Activated CD8-positive, alpha-beta memory T cell treated with anti-CD3 and anti-CD28 coated beads for 24 hours (primary cell): ENCODE results near the gene NR2E3.

Experiments
- DNase-seq: peaks from one replicate; pipeline ENCODE4 v3.0.0-alpha.2; 2020

The NR2E3 gene

DNA sequence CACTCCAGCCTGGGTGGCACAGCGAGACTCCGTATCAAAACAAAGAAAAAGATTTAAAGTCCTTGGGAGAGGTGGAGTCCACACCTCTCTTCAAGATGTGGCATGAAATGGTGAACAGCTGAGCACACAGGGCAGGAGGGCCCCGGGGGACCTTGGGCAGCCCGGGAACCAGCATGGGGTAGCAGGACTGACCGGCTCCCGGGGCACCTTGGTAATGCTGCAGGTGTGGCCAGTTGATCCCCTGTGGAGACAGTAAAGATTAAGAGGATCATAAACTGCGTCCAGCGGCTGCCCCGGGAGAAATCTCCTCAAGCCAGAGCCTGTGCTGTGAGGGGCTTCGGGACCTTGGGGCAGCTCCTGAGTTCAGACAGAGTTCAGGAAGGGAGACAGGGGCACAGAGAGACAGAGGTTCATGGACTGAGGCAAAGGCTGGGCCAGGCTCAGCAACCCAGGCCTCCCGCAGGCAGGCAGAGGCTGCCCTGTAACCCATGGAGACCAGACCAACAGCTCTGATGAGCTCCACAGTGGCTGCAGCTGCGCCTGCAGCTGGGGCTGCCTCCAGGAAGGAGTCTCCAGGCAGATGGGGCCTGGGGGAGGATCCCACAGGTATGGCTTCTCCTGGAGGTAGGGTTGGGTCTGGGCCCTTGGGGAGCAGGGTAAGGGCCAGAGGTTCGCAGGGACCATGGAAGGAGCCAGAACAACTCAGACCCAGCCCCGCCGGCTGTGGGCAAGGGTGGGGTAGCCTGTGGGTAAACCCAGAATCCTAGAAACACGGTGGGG, at the start of gene NR2E3:
TSS of gene NR2E3 (plus strand) at position 299 of the 780 bp plus-strand sequence. CDS start at position 489, 190 bp downstream.
- DNase-seq: no peak

DNA sequence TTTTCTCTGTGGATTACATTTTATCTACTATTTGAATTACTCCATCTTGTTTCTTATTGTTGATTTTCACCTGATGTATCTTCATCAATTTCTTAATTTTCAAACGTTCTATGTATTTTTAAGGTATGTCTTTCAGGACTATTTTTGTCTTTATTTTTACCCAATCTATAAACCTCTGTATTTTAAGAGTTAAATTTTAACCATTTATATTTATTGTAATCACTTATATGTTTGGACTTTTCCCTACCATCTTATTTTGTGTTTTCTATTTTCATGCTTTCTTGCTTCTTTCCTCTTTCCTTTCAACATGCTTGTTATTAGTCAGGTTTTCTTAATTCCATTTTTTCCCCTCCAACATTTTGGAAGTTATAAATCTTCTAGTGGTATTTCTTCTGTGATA, 49.5 kb upstream of the NR2E3 start:
- no peak for DNase-seq

DNA sequence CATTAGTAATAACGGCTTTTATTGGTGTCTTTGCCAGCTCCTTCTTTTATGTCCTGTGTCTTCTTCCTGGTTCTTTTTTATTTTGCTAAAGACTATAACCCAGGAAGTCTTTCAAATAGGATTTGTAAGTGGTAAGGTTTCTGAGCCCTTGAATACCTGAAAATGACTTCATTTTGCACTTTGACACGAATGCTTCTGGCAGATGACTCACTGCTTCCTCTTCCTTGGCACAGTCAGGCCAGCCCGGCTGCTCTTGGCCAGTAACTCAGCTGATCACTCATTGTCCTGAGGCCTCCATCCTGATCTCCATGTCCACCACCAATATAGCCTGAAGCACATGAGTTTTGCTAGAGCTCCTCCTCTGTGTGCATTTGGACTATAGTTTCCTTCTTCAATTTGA, 48.7 kb upstream of the NR2E3 start:
- no peak for DNase-seq

DNA sequence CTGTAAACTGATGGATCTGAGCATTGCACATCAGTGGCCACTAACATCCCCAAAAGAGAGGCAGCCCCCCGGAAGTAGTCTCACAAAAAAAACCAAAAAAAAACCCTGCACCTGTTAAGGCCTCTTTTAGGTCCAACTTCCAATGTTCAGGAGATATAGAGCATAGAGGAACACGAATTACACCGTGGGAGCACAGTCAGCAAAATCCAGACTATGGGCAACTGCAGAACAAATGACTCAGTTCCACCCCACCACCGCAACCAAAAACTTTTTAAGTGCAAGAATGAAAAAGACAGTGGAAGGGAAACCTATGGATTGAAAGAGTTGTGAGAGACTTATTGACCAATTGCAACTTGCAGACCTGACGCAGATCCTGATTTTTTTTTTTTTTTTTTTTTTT, 42.2 kb upstream of the NR2E3 start:
- no peak for DNase-seq

DNA sequence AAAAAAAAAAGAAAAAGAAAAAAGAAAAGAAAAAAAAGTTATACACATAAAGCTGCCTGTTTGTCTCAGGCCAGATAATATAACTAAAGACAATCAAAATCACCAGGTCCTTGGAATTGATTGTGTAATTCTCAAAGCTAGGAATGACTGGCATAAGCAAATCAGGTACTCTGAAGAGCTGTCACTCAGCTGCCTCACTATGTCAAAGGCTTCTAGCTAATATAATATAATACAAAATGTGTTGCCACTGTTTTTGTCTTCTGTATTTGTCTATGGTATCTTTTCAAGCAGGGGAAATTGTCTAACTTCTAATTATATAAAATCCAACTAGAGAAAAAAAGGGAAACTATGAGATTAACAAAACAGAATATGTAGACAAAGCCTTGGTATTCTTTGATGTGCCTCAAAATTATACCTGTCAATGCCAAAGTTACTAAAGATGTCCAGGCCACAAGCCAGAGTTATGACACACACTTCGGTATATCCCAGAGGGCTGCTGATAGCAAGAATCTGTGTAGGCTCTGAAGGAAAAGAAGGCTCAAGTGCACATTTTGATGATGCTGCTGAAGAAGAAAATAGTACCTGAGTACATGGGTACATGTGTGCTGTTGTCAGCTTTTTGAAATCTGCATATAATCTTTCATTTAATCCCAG, 37.0 kb upstream of the NR2E3 start:
- no peak for DNase-seq

DNA sequence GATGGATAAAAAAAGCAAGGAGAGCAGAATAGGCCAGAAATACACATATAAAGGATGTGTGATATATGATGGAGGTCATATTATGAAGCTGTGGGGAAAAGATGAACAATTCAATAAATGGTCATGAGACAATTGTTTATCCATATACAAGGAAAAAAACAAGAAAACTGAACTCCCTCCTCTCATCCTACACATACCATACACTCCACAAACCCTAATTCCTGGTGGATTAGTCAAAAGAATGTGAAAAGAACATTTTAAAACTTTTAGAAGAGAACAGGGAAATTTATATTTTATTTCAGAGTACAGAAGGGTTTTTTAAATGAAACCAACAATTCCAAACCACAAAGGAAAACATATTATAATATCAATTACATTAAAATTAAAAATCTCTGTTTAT, 34.5 kb upstream of the NR2E3 start:
- no peak for DNase-seq

DNA sequence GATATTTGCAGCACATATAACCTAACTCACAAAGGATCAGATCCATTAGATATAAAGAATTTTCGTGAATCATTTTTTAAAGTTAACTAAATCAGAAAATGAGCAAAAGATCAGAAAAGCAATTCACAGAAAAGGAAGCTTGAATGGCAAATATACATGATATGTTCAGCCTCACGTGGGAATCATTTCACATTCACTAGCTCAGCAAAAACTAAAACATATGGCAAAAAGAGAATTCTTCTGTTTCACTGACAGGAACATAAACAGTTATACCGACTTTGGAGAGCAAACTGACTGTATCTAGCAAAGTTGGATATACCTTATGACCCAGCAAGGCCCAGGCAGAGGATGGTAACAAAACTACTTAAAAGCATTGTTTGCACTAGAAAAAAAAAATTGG, 34.0 kb upstream of the NR2E3 start:
- no peak for DNase-seq

DNA sequence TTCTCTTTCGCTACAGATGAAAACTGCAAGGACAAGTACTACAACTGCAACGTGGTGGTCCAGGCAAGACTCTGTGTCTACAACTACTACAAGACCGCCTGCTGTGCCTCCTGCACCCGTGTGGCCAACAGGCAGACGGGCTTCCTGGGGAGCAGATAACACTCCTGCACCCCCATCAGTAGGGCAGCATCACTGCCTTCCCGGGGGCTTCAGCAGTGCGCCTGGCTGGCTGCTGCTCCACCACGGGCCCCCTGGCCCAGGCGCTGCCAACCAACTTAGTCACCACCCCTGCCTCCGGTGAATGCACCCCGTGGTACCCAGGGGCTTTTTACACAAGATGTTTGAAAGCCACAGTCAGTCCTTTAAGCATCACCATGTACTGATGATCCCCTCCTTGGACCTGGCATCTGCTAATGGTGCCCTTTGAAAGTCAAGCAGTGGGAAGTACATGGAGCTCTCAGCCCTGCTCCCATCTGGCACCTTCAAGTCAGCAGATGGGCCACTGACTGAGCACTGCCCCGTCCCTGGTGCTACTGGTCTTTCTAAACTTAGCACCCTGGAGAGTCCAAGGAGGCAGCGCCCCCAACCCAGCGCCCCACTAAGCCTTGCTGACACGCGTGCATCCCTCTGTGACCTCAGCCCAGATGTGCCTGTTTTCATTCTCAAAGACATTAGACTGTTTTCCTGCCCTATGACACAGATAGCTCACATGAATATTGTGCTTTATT, 33.0 kb upstream of the NR2E3 start:
- DNase-seq: no peak

DNA sequence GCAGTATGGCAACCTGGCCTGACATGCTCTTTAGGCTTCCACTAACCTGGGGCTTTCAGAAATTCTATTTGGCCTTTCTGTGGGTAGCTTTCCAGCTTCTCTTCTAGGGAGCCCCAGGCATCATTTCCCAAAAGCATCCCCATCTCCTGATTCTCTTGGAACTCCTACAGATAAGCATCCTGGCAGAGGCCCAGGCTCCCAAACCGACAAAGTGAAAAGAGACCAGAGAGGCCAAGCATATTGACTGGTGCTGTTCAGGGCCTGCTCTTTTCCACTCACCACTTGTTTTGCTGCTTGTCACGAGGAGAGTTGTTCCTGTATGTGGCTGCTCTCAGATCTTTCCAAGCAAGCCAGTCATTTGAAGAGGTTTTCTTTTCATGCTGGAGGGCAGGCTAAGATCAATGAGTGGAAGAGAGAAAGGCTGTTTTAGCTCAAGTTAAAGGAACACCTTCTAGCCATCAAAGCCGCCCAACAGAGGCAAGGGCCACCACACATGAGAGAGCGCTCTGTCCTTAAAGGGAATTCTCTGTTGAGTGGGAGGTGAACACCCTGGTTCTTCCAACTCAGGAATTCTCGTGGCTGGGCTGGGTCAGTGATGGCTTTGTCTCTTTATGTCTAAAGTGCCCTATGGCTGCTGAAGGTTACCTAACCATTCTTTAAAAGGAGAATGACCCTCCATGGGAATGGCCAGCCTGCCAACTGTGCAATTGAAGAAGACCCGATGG, 31.1 kb upstream of the NR2E3 start:
- no peak for DNase-seq

DNA sequence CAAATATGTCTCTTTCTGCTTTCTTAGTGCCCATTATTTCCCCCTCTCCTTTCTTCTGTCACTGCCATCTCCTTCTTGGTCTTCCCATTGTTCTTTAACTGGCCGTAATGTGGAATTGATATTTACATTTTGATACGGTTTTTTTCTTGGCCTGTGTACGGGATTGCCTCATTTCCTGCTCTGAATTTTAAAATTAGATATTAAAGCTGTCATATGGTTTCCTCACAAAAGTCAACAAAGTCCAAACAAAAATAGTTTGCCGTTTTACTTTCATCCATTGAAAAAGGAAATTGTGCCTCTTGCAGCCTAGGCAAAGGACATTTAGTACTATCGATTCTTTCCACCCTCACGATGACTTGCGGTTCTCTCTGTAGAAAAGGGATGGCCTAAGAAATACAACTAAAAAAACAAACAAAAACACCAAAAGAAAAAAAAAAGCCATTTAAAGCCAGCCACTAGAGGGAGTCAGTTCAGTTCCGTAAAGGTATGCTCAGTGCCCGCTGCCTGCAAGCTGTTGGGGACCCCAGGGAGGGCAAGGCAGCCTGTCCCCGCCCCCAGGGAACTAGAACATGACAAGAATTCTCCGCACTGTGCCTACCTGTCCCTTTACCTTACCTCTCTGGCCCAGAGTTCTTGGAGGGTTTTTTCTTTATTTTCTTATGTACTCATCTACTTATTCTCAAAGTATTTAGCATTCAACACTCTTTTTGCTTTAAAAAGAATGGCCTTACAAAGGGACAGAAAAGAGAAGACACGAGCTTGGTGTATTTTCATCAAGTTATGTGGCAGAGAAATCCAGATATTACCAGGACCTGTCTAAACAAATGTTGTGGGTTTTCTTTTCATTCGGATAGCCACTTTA, 30.0 kb upstream of the NR2E3 start:
- DNase-seq: peak; percentile 64

DNA sequence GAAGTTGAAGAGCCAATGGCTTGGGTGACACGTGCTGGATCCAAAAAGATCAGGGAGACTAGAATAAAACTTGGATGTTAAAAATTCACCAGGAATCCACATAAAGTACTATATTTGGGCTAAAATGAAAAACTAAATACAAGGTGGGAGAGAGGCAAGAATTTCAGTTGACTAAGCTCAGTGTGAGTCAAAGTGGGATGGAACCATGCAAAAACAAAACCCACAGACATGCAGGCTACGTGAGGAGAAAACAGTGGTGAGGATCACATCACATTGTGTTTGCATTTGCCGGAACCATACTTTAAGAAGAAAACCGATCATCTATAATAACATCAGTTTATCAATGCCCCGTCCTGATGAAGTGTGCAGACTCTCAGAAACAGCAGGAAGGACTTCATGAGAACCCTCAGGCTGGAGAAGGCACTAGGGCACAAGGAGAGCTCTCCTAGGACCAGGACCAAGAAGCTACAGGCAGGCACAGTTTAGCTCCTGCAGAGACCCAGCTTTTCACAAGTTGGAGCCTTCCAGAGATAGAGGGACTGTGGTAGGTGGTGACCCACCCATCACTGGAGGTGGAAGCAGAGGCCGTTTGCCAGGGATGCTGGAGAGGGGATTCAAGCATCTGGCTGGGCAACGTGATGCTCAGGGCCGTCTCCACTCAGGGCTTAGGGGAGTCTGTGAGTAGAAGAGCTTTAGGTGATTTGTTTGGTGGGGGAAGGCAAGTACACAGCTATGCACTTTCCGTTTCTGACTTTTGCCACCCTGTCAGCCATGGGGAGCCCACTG, 29.0 kb upstream of the NR2E3 start:
- DNase-seq: no peak

DNA sequence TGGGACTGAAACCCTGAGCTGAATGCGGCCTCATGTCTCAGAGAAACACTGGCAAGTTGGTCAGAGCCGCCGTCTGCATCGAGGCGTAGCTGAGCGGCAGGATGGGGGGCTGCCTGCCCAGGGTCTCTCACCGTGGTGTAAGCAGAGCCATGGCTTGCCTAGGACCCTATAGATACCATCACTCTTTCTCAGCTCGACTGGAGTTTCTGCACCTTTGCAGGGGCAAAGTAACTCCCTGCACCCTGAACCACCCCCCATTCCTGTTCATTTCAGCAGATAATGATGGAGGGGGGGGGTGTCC, 28.4 kb upstream of the NR2E3 start:
- no peak for DNase-seq

DNA sequence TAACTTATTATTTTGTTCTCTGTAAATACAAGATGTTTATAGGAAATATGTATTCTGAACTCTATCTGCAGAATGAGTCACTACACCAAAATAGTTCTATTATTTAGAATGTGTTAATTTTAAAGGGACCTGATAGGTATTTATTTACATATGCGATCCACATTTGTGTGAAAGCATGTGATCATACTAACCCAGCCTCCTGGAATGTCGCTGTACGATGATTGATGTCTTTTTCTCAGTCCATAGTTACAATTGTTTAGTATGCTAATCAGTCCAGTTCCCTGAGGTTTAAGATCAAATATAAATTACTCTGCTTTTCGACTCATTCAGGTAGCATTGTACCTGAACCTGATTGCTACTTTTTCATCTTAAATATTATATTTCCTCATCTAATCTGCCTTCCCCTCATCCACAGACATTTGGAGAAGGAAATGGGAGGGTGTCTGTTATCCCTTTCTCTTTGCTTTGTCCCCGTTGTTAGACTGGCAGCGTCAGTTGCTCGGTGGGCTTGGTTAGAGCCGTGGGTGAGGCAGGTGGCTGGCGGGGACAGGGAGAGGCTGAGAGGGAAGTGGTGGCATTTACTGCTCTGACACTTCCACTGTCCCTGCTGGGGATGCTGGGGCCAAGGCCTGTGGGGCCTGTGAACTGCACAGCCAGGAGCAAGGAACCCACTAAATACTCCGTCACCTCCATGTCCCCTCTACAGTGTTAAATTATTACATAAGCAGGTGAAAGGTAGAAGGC, 27.8 kb upstream of the NR2E3 start:
- no peak for DNase-seq

DNA sequence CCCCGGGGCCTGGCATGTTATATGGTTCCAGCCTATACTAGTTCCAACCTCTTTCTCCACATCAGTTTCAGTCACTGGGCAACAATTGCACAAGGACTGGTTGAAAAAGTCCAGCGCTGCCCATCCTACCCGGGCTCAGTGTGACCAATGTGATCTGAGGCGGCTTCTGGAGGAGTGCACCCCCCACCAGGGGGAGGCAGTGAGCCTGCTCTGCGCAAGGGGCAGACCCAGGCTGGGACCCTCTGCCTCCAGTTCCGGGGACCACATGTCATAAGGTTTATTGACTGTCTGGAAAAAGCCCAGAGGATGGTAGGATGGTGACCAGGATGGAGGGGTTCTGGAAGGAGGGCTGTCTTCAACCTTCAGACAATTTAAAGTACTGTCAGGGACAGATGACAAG, 25.6 kb upstream of the NR2E3 start:
- no peak for DNase-seq

DNA sequence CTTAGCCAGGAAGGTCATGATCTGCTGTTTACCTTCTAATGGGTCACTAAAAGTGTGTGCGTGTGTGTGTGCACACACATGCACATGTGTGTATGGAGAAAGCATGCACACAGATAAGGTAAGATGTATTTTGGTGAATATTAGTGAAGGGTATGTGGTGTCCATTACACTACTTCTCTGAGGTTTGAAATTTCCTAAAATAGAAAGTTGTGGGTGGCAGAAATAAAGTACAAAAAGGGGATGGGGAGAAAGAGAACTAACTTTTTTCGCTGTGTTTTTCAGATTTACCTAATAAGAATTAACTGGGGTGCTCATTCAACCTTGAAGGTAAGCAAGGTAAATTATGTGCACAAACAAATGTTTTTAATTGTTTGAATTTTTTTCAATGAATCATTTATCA, 24.4 kb upstream of the NR2E3 start:
- DNase-seq: no peak

DNA sequence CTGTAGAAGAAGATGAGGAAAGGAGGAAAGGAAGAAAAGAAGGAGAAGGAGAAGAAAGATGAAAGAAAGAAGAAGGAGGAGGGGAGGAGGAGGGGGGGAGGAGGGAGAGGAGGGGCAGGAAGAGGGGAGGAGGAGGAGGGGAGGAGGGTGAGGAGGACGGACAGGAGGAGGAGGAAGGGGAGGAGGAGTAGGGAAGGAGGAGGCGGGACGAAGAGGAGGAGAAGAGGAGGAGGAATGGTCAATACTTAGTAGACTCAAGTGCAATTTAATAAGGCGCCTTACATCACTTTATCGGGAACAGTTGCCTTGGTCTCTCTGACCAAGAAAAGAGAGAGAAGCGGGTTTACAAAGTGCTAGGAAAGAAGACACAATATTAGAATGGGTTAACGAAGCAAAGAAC, 23.7 kb upstream of the NR2E3 start:
- no peak for DNase-seq

DNA sequence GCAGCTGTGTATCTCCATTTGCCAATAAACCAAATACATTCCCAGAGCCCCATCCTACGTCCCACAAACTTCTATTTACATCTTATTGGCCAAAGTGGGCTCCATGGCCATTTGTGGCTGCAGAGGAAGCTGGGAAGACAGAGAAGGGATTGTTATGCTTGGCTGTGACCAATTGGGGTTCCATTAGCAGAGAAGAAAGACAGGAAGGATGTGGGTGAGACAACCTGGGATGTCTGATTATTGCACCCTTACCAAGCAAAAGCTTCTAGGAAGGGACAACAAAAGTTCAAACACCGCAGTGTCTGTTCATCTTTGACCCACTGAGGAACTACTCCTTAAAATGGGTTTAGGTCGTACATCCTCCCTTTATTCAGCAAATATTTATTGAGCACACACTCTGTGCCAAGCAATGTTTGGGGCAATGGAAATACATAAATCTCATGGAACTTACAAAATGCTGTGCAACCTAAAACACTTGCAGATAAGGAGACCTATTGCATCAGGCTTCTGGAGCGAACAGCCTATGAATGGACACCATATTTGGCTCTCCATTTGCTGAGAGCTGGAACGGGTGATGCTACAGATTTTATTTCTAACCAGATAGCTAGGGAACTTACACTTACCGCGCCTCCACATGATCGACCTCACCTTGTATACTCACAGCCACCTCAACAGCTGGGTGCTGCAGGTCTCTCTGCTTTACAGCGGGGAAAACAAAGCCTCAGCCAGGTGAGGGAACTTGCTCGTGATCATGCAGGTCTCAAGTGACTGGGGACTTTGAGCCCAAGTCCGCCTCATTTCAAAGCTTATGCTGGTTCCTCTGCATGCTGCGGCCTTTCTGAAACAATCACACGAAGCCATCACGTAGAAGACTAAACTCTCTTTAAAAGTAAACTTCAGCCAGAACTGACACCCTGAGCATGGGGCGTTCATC, 21.4 kb upstream of the NR2E3 start:
- no peak for DNase-seq

DNA sequence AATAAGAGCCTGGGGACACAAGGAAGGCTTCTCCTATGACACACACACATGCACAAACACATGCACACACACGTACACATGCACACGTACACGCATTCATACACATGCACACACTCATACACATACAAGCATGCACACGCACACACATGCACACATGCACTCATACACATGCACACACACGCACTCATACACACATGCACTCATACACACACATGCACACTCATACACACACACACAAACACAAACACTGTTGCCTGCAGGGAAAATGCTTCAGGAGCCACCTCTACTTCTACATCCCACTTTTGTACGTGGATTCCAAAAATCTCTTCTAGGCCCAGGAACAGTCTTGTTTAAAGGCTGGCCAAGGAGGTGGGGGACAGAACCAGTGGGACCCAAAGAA, 20.7 kb upstream of the NR2E3 start:
- DNase-seq: no peak

DNA sequence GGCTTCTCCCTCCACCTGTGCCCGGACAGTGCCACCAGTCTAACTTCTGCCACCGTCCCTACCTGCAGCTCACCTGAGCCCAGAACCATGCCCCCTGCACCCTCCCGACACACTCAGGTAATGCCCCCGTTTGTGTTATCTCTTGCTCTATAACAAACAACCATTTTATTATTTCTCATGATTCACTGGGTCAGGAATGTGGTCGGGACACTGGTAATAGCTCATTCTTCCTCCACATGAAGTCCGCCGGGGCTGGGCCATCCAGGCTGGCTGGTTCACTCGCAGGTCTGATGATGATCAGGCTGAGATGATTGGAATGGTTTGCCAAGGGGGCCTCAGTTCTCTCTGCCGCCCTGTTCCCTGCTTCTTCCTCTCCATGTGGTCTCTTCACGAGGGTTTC, 20.3 kb upstream of the NR2E3 start:
- no peak for DNase-seq

DNA sequence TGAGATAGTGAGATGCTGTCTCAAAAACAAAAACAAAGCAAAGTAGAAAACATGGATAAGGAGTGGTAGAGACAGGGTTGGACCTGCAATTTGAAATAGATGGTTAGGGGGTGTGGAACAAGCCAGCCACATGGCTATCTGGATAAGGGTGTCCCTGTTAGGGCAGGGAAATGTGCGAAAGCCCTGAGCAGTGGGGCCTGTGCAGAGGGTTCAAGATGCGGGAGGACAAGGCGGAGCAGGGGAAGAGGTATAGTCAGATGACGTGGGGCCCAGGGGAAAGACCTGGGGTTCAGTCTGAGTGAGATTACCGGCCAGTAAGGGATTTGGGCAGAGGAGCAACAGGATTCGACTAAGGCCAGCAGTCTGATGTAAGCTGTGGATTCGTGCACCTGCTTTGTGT, 18.4 kb upstream of the NR2E3 start:
- no peak for DNase-seq
